ENCODE results near the gene CCDC187.

CCDC187 gene

GRCh38 chr9:136222166-136222905, 81.6 kb downstream of the CCDC187 start:
- no peak for DNase-seq

- no peak for DNase-seq
Observed at GRCh38 chr9:136220017-136220729, 83.7 kb downstream of the CCDC187 start.

DNA sequence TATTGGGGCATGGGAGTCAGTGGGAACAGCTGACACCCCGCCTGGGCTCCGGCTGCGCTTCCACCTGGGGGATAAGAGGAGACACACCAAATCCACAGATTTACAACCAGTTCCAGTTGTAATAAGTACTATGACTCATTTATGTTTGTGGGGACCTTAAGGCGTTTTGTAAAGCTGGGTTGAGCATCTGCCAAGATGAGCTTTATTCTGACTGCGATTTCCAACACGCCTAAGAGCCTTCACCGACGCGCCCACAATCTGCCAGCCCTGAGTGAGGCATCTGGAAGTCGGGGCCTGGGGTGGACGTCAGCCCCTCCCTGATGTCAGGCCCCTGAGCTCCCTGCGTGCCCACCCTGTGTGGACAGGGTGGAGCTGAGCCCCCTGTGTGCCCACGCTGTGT, 84.6 kb downstream of the CCDC187 start:
- no peak for DNase-seq

DNA sequence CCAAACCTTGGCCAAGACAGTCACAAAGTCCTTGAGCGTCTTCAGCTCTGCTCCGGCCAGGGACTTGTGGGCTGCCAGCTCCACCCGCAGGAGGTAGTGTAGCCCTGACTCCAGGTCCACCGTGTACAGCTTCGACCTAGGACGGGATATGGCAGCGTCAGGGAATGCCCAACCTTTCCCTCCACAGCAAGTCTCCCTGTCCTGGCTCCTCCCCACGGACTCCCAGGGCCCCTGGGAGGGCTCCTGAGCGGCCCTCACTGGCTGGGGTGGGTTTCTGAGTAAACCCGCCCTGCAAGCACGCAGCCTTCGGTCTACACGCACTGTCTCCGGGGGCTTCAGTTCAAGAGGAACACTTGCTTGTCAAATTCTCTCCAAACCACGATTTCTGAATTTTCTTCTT, 85.2 kb downstream of the CCDC187 start:
- no peak for DNase-seq

- DNase-seq: no peak
Observed at GRCh38 chr9:136218271-136218670, 85.6 kb downstream of the CCDC187 start.

- no peak for DNase-seq
Observed at GRCh38 chr9:136216541-136217244, 87.2 kb downstream of the CCDC187 start.

DNA sequence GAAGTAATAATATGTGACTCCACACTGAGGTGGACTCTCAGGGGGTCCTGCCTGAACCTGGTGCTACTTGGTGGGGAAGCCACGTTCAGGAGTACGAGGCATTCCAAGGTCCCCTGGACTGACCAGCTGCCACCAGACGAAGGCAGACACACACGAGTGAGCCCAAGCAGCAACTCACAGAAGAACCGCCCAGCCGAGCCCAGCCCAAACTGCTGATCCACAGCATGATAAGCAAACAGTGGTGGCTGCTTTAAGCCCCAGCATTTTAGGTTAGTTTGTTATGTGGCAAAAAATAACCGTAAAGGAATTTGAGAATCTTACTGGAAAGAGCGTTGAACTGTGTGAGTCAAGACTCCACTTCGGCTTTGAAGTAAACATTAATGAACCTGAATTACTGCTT, 90.2 kb downstream of the CCDC187 start:
- no peak for DNase-seq

- DNase-seq: no peak
Observed at GRCh38 chr9:136212345-136212950, 91.4 kb downstream of the CCDC187 start.

- DNase-seq: no peak
Observed at GRCh38 chr9:136211441-136212344, 92.2 kb downstream of the CCDC187 start.

- no peak for DNase-seq
Observed at GRCh38 chr9:136211006-136211405, 92.9 kb downstream of the CCDC187 start.

GRCh38 chr9:136210276-136210675, 93.6 kb downstream of the CCDC187 start:
- no peak for DNase-seq

DNA sequence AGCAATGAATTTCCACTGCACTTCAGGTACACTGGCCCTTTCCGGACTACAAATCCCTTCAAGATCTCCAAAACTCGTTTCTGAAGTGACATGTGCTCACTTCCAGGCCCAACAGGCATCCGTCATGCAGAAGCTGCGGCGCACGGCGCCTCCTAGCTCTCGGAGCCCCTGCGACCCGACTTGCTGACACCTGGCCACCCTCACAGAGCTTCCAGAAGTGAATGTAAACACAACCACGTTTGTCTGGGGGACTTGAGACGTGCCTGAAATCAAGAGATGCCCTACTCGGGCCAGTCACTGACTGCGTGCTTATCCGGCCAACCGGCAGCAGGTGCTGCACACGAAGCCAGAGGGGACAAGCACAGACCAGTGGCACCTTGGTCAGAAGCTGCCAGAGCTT, 94.1 kb downstream of the CCDC187 start:
- DNase-seq: no peak

DNA sequence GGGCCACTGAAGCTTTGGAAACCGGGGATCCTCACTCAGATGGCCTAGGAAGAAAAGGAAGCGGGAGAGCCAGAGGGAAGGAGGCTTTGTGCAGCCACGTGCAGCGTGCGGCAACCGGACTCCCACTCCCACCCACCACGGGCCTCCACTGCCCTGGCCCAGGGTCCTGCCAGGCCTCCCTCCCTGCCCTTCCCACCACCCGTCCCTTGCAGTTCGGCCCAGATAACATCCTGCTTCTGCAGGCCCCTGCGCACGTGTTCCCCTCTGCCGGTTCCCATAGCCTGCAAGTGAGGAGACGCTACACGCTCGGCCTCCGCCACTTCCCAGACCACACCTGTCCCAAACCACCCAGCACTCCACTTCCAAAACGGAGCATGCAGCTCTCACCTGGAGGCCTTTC, 94.7 kb downstream of the CCDC187 start:
- DNase-seq: no peak

DNA sequence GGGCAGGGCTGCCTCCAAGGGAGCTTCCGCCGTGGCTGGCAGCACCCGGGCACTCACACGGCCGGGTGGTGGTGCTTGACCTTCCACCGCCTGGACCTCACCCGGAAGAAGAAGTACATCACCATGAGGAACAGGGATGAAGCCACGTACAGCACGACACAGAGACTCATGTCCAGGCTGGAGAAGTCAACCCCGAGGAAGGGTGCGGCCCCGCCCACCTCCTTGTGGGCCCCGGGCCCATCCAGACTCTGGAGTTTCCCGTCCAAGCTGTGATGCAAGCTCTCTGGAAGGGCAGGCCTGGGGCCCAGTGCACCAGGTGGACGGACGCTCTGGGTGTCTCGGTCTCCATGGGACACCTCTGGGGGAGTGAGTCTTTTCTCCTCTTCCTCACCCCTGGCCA, 95.2 kb downstream of the CCDC187 start:
- DNase-seq: no peak

DNA sequence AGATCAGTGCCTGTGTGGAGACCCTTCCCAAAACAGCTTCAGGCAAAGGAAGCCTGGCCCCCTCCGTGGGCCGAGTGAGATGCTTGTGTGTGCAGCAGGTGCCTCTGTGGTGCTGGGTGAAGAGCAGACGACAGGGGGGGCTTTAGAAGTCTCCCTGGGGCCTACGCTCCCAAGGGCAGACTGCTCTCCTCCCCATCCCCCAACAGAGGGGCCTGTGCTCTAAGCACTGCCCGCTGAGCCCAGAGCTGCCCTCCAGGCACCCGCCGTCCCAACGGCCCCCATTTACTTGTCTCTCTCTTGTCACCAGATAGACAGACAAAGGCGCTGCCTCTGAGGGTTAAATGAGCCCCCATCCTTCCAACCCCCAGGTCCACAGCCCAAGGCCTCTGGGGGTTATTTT, 96.3 kb downstream of the CCDC187 start:
- DNase-seq: no peak

GRCh38 chr9:136206602-136207275, 97.2 kb downstream of the CCDC187 start:
- no peak for DNase-seq

DNA sequence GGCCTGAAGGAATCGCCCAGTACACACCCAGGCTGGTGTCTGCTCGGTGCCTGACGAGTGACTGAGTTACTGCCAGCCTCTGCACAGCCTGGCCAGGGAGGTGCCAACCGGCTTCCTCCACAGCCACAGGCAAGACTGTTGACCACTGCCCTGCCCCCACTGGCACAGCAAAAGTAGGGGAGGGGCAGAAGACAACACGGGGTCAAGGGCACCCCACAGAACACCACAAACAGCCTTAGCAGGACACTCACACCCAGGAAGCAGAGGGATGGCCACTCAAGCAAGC, 98.2 kb downstream of the CCDC187 start:
- DNase-seq: no peak

DNA sequence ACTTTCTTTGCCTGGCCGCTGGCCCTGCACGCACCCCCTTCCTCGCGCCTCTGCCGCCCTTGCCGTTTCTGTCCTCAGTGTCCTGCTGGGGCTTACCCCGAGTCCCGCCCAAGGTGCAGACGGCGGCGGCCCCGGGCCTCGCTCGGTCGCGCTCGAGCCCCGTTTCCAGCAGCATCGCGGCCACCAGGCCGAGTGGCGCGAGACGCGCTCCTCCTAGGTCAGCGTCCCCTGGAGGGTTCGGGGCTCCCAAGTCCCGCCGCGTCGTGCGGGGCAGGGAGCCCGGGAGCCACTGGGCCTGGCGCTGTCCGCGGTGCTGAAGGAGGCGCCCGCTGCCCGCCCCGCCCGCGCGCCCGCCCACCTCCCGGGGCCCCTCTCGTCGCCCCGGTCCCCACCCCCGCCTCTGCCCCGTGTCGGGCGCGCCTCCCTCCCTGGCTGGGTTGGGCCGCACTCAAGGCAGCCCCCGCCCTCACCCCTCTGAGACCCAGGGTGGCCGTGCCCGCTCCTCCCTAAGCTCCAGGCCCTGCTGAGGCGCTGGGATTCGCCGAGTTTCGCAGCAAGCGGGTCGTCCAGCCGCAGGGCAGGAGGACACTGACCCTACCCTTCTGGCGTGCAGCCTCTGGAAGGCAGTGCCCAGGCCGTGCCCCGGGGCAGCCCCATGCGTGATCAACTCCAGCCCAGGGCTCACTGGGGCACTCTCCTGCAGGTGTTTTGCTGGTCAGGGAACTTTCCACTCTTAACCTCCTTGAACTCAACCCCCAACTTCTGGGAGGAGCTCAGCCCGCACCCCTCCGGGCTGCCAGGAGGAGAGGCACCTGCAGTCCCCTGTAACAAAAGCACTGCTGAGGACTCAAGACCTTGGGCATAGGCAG, 98.8 kb downstream of the CCDC187 start, which contains the start of gene LHX3:
TSS of gene LHX3 (minus strand) at position 291 of the 869 bp plus-strand sequence. CDS start at position 175, 116 bp downstream.
- DNase-seq: no peak

- no peak for DNase-seq
Observed at GRCh38 chr9:136204145-136204805, 99.6 kb downstream of the CCDC187 start.

GRCh38 chr9:136203408-136204144, 100.3 kb downstream of the CCDC187 start:
- no peak for DNase-seq

Measured in NCI-H146 (cell line).